AML-193 (cell line): ENCODE measurements around the gene MAT2A.
"Not testable (repeated sequence)": the region's sequence is repeated elsewhere in the genome, so short reads cannot be mapped to it uniquely, and the experiment has no call there.

ENCODE experiments used
- DNase-seq, 2 experiments: peaks; one replicate each; lab custom pipeline; 2025; lab: John Stamatoyannopoulos, UW

The MAT2A gene

GRCh38 chr2:85524336-85524908 lies 14.5 kb upstream of the MAT2A start:
- peak; percentile 45 to 68 for DNase-seq

GRCh38 chr2:85525029-85525428 lies 13.9 kb upstream of the MAT2A start:
- no peak for DNase-seq

GRCh38 chr2:85525567-85525966 lies 13.4 kb upstream of the MAT2A start:
- peak in 1 of 2 experiments; percentile 16 for DNase-seq

- DNase-seq, result no peak
Measured at GRCh38 chr2:85527787-85528186, 11.2 kb upstream of the MAT2A start.

GRCh38 chr2:85528355-85528754 lies 10.6 kb upstream of the MAT2A start:
- no peak for DNase-seq

- DNase-seq, result no peak
Measured at GRCh38 chr2:85529809-85530208, 9.2 kb upstream of the MAT2A start.

GRCh38 chr2:85531589-85531988 lies 7.4 kb upstream of the MAT2A start:
- peak in 1 of 2 experiments; percentile 16 for DNase-seq

- no peak for DNase-seq
Measured at GRCh38 chr2:85534099-85534498, 4.9 kb upstream of the MAT2A start.

GRCh38 chr2:85534881-85535280 lies 4.1 kb upstream of the MAT2A start:
- peak; percentile 75 to 88 for DNase-seq

- DNase-seq, result no peak
Measured at GRCh38 chr2:85536479-85536878, 2.5 kb upstream of the MAT2A start.

GRCh38 chr2:85537600-85538506 lies 1.1 kb upstream of the MAT2A start:
- peak; percentile 23 to 26 for DNase-seq

GRCh38 chr2:85539361-85540132 lies 579 bp downstream of the MAT2A start:
- peak; percentile 52 to 71 for DNase-seq

GRCh38 chr2:85540133-85540648 lies 1.2 kb downstream of the MAT2A start:
- DNase-seq, result peak in 1 of 2 experiments; percentile 33

GRCh38 chr2:85541262-85541661 lies 2.3 kb downstream of the MAT2A start:
- DNase-seq, result no peak

GRCh38 chr2:85541753-85542457 lies 2.9 kb downstream of the MAT2A start:
- no peak for DNase-seq

- DNase-seq, result no peak
Measured at GRCh38 chr2:85542777-85543176, 3.8 kb downstream of the MAT2A start.

- not testable (repeated sequence) for DNase-seq
Measured at GRCh38 chr2:85544254-85544691, 5.3 kb downstream of the MAT2A start.

- DNase-seq, result not testable (repeated sequence)
Measured at GRCh38 chr2:85544915-85545779, 6.2 kb downstream of the MAT2A start.

GRCh38 chr2:85545780-85546240 lies 6.8 kb downstream of the MAT2A start:
- no peak for DNase-seq

- DNase-seq, result no peak
Measured at GRCh38 chr2:85547089-85547858, 8.3 kb downstream of the MAT2A start.
